ENCODE data around the gene NDUFA8. TPM values are rescaled to one million over a fixed set of nuclear protein-coding genes. Genes with fewer than 3 reads are reported as not detected.

NDUFA8 gene
- total RNA-seq, 1 donor, result 25.0 TPM

- DNase-seq (ENCODE audit: low read depth), result no peak
- no peak for TF ChIP-seq CTCF (IDR thresholded peaks at IDR 0.05; ENCODE audit: insufficient read depth, low read depth, low read length)
- H3K4me3 ChIP-seq (ENCODE audit: low read depth, low read length), result no peak overlapping the region
These were observed 46.0 kb downstream of the NDUFA8 start for GRCh38 chr9:122113574-122113973.

GRCh38 chr9:122112238-122112637, 47.3 kb downstream of the NDUFA8 start:
- no peak for DNase-seq (ENCODE audit: low read depth)
- no peak overlapping the region for H3K4me3 ChIP-seq (ENCODE audit: low read depth, low read length)
- no peak for TF ChIP-seq CTCF (IDR thresholded peaks at IDR 0.05; ENCODE audit: insufficient read depth, low read depth, low read length)

GRCh38 chr9:122111413-122112085, 48.0 kb downstream of the NDUFA8 start:
- DNase-seq (ENCODE audit: low read depth), result no peak
- H3K4me3 ChIP-seq (ENCODE audit: low read depth, low read length), result no peak overlapping the region
- TF ChIP-seq CTCF (IDR thresholded peaks at IDR 0.05; ENCODE audit: insufficient read depth, low read depth, low read length), result no peak

GRCh38 chr9:122110100-122110833, 49.3 kb downstream of the NDUFA8 start:
- no peak overlapping the region for H3K4me3 ChIP-seq (ENCODE audit: low read depth, low read length)
- DNase-seq (ENCODE audit: low read depth), result no peak
- no peak for TF ChIP-seq CTCF (IDR thresholded peaks at IDR 0.05; ENCODE audit: insufficient read depth, low read depth, low read length)

- DNase-seq (ENCODE audit: low read depth), result no peak
- no peak for TF ChIP-seq CTCF (IDR thresholded peaks at IDR 0.05; ENCODE audit: insufficient read depth, low read depth, low read length)
- no peak overlapping the region for H3K4me3 ChIP-seq (ENCODE audit: low read depth, low read length)
These were observed 50.4 kb downstream of the NDUFA8 start for GRCh38 chr9:122109035-122109813.

- no peak overlapping the region for H3K4me3 ChIP-seq (ENCODE audit: low read depth, low read length)
- no peak for DNase-seq (ENCODE audit: low read depth)
- no peak for TF ChIP-seq CTCF (IDR thresholded peaks at IDR 0.05; ENCODE audit: insufficient read depth, low read depth, low read length)
These were observed 52.2 kb downstream of the NDUFA8 start for GRCh38 chr9:122107291-122107805.

Data from fibroblast of villous mesenchyme (primary cell).